NCI-H2029 (cell line): ENCODE measurements around the gene MTUS2.

ENCODE experiments used
- DNase-seq: peaks from one replicate; lab custom pipeline; 2025; lab: John Stamatoyannopoulos, UW

MTUS2 gene

GRCh38 chr13:29550430-29550988 is 730.4 kb downstream of the MTUS2 start:
- no peak for DNase-seq

- no peak for DNase-seq
Observed at GRCh38 chr13:29551214-29551613, 731.1 kb downstream of the MTUS2 start.
